HG03025 (cell line): Measurements from ENCODE around the gene ANKRD9.

ENCODE experiments used
- ATAC-seq: cut with Tn5 transposase; IDR thresholded peaks from one replicate; pipeline ENCODE4 v1.9.1; 2021; ENCODE audit warnings: mild to moderate bottlenecking, moderate library complexity; ENCODE audit not compliant: unreplicated experiment, low FRiP score

ANKRD9 gene

GRCh38 chr14:102513899-102514772, 4.6 kb upstream of the ANKRD9 start:
- ATAC-seq, result no peak

GRCh38 chr14:102512793-102513300, 3.3 kb upstream of the ANKRD9 start:
- no peak for ATAC-seq

- ATAC-seq, result no peak
Measured at GRCh38 chr14:102511538-102511937, 2.0 kb upstream of the ANKRD9 start.

- ATAC-seq, result no peak
Measured at GRCh38 chr14:102510616-102511520, 1.3 kb upstream of the ANKRD9 start.

- ATAC-seq, result no peak
Measured at GRCh38 chr14:102508774-102509745, 516 bp downstream of the ANKRD9 start.

GRCh38 chr14:102508410-102508773, 1.2 kb downstream of the ANKRD9 start:
- no peak for ATAC-seq

- ATAC-seq, result no peak
Measured at GRCh38 chr14:102507857-102508312, 1.7 kb downstream of the ANKRD9 start.

GRCh38 chr14:102507081-102507856, 2.3 kb downstream of the ANKRD9 start:
- ATAC-seq, result no peak

- ATAC-seq, result no peak
Measured at GRCh38 chr14:102506626-102506925, 3.0 kb downstream of the ANKRD9 start.

GRCh38 chr14:102505775-102506625, 3.6 kb downstream of the ANKRD9 start:
- no peak for ATAC-seq

- no peak for ATAC-seq
Measured at GRCh38 chr14:102505000-102505619, 4.5 kb downstream of the ANKRD9 start.

GRCh38 chr14:102504328-102504999, 5.1 kb downstream of the ANKRD9 start:
- ATAC-seq, result no peak

GRCh38 chr14:102503641-102504327, 5.8 kb downstream of the ANKRD9 start:
- no peak for ATAC-seq

GRCh38 chr14:102502571-102502970, 7.0 kb downstream of the ANKRD9 start:
- ATAC-seq, result no peak

GRCh38 chr14:102501751-102502315, 7.7 kb downstream of the ANKRD9 start:
- ATAC-seq, result no peak

- ATAC-seq, result no peak
Measured at GRCh38 chr14:102500713-102501112, 8.9 kb downstream of the ANKRD9 start.
